Common myeloid progenitor, CD34-positive (primary cell): Measurements from ENCODE around the gene RFC5.

Source experiments
- CTCF ChIA-PET: fragments of 350-600 bp; sonication (Branson Sonifier 250); formaldehyde crosslinking; loops from one replicate; lab custom pipeline; 2021; ENCODE audit warnings: antibody characterized with exemption; lab: Charles Lee
- POLR2A ChIA-PET: fragments of 350-600 bp; sonication (Branson Sonifier 250); formaldehyde crosslinking; loops from one replicate; lab custom pipeline; 2021; ENCODE audit warnings: antibody characterized with exemption; lab: Charles Lee
- DNase-seq, 3 donors: peaks; one replicate each; pipeline versions ENCODE4 v3.0.0 to v3.0.0-alpha.2; 2013
- H3K27ac ChIP-seq, 2 experiments: 1 replicate in 1 of 2; 2 replicates in 1 of 2; pipeline ENCODE4 v1.7.0; 2013; ENCODE audit warnings: inconsistent platforms in 2 of 2, low read length in 2 of 2, mild to moderate bottlenecking in 2 of 2, low read depth in 1 of 2, moderate library complexity in 1 of 2; ENCODE audit not compliant: severe bottlenecking in 2 of 2, insufficient read depth in 1 of 2, poor library complexity in 1 of 2
- H3K27me3 ChIP-seq, 5 experiments: replicated peaks in 2 of 5; 1 replicate in 3 of 5; 2 replicates in 2 of 5; pipeline versions ENCODE4 v1.6.1 to v1.7.0; 2013; ENCODE audit warnings: low read length in 4 of 5, mild to moderate bottlenecking in 2 of 5, moderate library complexity in 2 of 5, inconsistent platforms in 1 of 5; ENCODE audit not compliant: insufficient read depth in 5 of 5, control insufficient read depth in 4 of 5
- H3K36me3 ChIP-seq, 4 experiments: 1 replicate in 2 of 4; 2 replicates in 2 of 4; pipeline versions ENCODE4 v1.6.1 to v1.7.0; 2013; ENCODE audit warnings: low read length in 3 of 4, control low read depth in 1 of 4, mild to moderate bottlenecking in 1 of 4; ENCODE audit not compliant: control insufficient read depth in 4 of 4, insufficient read depth in 4 of 4
- H3K4me1 ChIP-seq, 4 experiments: 1 replicate in 3 of 4; 2 replicates in 1 of 4; pipeline versions ENCODE4 v1.6.1 to v1.7.1; 2013; ENCODE audit warnings: low read length in 3 of 4, mild to moderate bottlenecking in 3 of 4, control low read depth in 1 of 4, inconsistent platforms in 1 of 4, moderate library complexity in 1 of 4; ENCODE audit not compliant: control insufficient read depth in 4 of 4, insufficient read depth in 4 of 4; ENCODE audit errors: control extremely low read depth in 1 of 4
- H3K4me3 ChIP-seq, 7 experiments: 1 replicate in 4 of 7; 2 replicates in 3 of 7; pipeline versions ENCODE4 v1.5.1 to v1.7.0; 2013; ENCODE audit warnings: mild to moderate bottlenecking in 7 of 7, low read length in 6 of 7, moderate library complexity in 6 of 7, inconsistent platforms in 2 of 7, low read depth in 2 of 7, control low read depth in 1 of 7; ENCODE audit not compliant: insufficient read depth in 4 of 7, control insufficient read depth in 1 of 7; ENCODE audit errors: extremely low read depth in 1 of 7
- H3K9me3 ChIP-seq, 5 experiments: 1 replicate in 4 of 5; 2 replicates in 1 of 5; pipeline versions ENCODE4 v1.6.1 to v1.7.1; 2013; ENCODE audit warnings: low read length in 4 of 5, mild to moderate bottlenecking in 2 of 5, inconsistent platforms in 1 of 5, low read depth in 1 of 5, moderate library complexity in 1 of 5; ENCODE audit not compliant: control insufficient read depth in 4 of 5, insufficient read depth in 2 of 5; ENCODE audit errors: control extremely low read depth in 1 of 5
- WGBS: methylation state at CpG from one replicate; pipeline ENCODE4 v1.1.5; 2013; ENCODE audit not compliant: insufficient coverage; 5-methylcytosine and 5-hydroxymethylcytosine counted together

RFC5 gene

DNA sequence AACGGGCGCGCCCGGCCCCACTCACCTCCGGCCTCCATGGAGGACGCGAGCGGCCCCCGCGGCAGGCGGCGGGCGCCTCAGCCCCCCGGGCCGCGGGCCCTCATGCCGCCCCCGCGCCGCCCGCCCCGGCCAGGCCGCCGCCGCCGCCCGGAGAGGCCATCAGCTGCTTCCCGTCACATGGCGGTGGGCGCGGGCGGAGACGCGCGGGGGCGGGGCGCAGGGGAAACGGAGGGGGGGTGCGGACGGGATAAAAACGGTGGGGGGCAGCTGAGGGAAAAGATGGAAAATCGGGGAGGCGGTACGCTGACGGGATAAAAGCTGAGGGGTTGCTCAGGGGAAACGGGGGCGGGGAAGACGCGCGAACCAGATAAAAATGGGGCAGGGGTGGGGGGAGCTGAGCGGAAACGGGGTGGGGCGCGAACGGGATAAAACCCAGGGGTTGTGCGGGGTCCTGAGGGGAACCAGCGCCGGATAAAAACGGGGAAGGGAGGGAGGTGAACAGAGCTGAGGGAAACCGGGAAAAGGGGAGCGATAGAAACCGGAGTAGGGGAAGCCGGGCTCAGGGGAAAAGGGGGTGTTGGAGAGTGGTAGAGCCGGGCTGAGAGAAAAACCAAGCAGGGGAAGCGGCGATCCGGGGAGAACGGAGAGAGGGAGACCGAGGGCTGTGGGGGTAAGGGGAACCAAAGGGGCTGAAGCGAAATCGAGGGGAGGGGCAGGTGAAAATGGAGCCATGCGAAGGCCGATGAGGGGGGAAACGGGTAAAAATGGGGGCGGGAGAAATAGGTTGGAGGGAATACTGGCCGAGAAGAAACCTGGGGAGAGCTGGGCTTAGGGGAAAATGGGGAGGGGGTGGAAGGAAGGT, 44.7 kb downstream of the RFC5 start, which contains the start of gene WSB2:
TSS of gene WSB2 (minus strand) at position 169 of the 862 bp plus-strand sequence. CDS start at position 38, 131 bp downstream.
- CTCF ChIA-PET: interaction anchor here (1.1 kb wide), 1 partner anchor 23 kb away, joined by 3 read pairs; no protein-coding TSS in a partner anchor
- 0% methylated on average over 28 of the region's 76 CpGs for WGBS
- Histone ChIP-seq H3K27ac (peak within 1 kb of the TSS; percentile 46 to 86), H3K4me3 (peak within 1 kb of the TSS; percentile 72 to 97 (median 85)), H3K36me3 (no peaks in the 10 kb centered on the region), H3K27me3 (no peaks in the 10 kb centered on the region), H3K4me1 (peaks cover 7 to 57% (median 39%) of the 10 kb centered on the region in 4 experiments), H3K9me3 (no peaks in the 10 kb centered on the region)
- POLR2A ChIA-PET: no interaction called here
- peak in 2 of 3 donors; percentile 35 to 68 for DNase-seq

- POLR2A ChIA-PET: no interaction called here
- H3K4me1 ChIP-seq: peaks cover 7 to 66% (median 39%) of the 10 kb centered on the region in 4 experiments
Observed at GRCh38 chr12:118061873-118062843, 45.7 kb downstream of the RFC5 start.

GRCh38 chr12:118063576-118064391, 47.3 kb downstream of the RFC5 start:
- H3K4me3 ChIP-seq: no peak overlapping the region
- WGBS: 100% methylated on average over 2 of the region's 4 CpGs
- POLR2A ChIA-PET: interaction anchor here (1.1 kb wide), 1 partner anchor 40 kb away, joined by 3 read pairs; the partner anchor contains the start of gene VSIG10

More at GRCh38 chr12:118061873-118062843, 45.7 kb downstream of the RFC5 start:
- under 1% methylated on average over 40 of the region's 44 CpGs for WGBS
- Histone ChIP-seq H3K27ac (peak overlapping the region; percentile 46 to 86), H3K9me3 (no peaks in the 10 kb centered on the region), H3K4me3 (peak overlapping the region; percentile 72 to 97 (median 85)), H3K36me3 (no peaks in the 10 kb centered on the region), H3K27me3 (no peaks in the 10 kb centered on the region)
- CTCF ChIA-PET: interaction anchor here (0.7 to 1.1 kb wide), 2 partner anchors 22 to 145 kb away, joined by 3 read pairs; no protein-coding TSS in a partner anchor
- DNase-seq: peak in 2 of 3 donors; percentile 19 to 32

GRCh38 chr12:118064608-118065007, 48.1 kb downstream of the RFC5 start:
- Histone ChIP-seq H3K4me3 (peak overlapping the region in 4 of 7 experiments; percentile 26 to 66 (median 50)), H3K27me3 (no peaks in the 10 kb centered on the region), H3K27ac (peak overlapping the region in 1 of 2 experiments; percentile 47), H3K36me3 (no peaks in the 10 kb centered on the region), H3K9me3 (no peaks in the 10 kb centered on the region), H3K4me1 (peaks cover 7 to 70% (median 37%) of the 10 kb centered on the region in 4 experiments)
- ChIA-PET POLR2A (interaction anchor here (1.1 kb wide), 1 partner anchor 39 kb away, joined by 3 read pairs; the partner anchor contains the start of gene VSIG10), CTCF (interaction anchor here (1.1 to 4.5 kb wide), 7 partner anchors 9 to 311 kb away, joined by 3 to 24 read pairs (median 4); partner anchors contain the start of gene VSIG10)
- DNase-seq: peak in 2 of 3 donors; percentile 69 to 80
- 0% methylated on average over 1 of the region's 2 CpGs for WGBS

More at GRCh38 chr12:118063576-118064391, 47.3 kb downstream of the RFC5 start:
- H3K27me3 ChIP-seq: no peaks in the 10 kb centered on the region
- no peaks in the 10 kb centered on the region for H3K36me3 ChIP-seq
- peaks cover 7 to 75% (median 39%) of the 10 kb centered on the region in 4 experiments for H3K4me1 ChIP-seq
- no peaks in the 10 kb centered on the region for H3K9me3 ChIP-seq
- CTCF ChIA-PET: interaction anchor here (1.1 to 4.5 kb wide), 6 partner anchors 8 to 312 kb away, joined by 3 to 24 read pairs (median 4); partner anchors contain the start of gene VSIG10
- DNase-seq: peak in 2 of 3 donors; percentile 11 to 12
- H3K27ac ChIP-seq: no peak overlapping the region

GRCh38 chr12:118065380-118065779, 48.9 kb downstream of the RFC5 start:
- Histone ChIP-seq H3K36me3 (peaks cover 0 to 3% (median 0%) of the 10 kb centered on the region in 4 experiments), H3K27ac (peak overlapping the region in 1 of 2 experiments; percentile 47), H3K27me3 (no peaks in the 10 kb centered on the region), H3K9me3 (no peaks in the 10 kb centered on the region), H3K4me1 (peaks cover 7 to 62% (median 30%) of the 10 kb centered on the region in 4 experiments), H3K4me3 (peak overlapping the region in 4 of 7 experiments; percentile 26 to 66 (median 50))
- ChIA-PET CTCF (interaction anchor here (0.7 to 4.5 kb wide), 9 partner anchors 9 to 310 kb away, joined by 3 to 24 read pairs (median 3); no protein-coding TSS in a partner anchor), POLR2A (interaction anchor here (1.0 kb wide), 1 partner anchor 19 kb away, joined by 3 read pairs; no protein-coding TSS in a partner anchor)
- peak in 2 of 3 donors; percentile 35 to 52 for DNase-seq
- WGBS: no CpG with 5 or more reads among the region's 1 CpG
